Stimulated activated CD8-positive, alpha-beta memory T cell treated with anti-CD3 and anti-CD28 coated beads, Interleukin-4, amount 100 ng/mL, for 1 hour (primary cell): ENCODE measurements around the gene ABTB1.

Experiments
- DNase-seq, 2 donors: peaks; one replicate each; pipeline ENCODE4 v3.0.0-alpha.2; 2020; ENCODE audit warnings: low read depth in 2 of 2, low spot score in 1 of 2

ABTB1 gene

GRCh38 chr3:127686512-127686894, 13.8 kb downstream of the ABTB1 start:
- no peak for DNase-seq

GRCh38 chr3:127687228-127687737, 14.5 kb downstream of the ABTB1 start:
- DNase-seq = no peak

GRCh38 chr3:127688022-127688415, 15.3 kb downstream of the ABTB1 start:
- no peak for DNase-seq

DNA sequence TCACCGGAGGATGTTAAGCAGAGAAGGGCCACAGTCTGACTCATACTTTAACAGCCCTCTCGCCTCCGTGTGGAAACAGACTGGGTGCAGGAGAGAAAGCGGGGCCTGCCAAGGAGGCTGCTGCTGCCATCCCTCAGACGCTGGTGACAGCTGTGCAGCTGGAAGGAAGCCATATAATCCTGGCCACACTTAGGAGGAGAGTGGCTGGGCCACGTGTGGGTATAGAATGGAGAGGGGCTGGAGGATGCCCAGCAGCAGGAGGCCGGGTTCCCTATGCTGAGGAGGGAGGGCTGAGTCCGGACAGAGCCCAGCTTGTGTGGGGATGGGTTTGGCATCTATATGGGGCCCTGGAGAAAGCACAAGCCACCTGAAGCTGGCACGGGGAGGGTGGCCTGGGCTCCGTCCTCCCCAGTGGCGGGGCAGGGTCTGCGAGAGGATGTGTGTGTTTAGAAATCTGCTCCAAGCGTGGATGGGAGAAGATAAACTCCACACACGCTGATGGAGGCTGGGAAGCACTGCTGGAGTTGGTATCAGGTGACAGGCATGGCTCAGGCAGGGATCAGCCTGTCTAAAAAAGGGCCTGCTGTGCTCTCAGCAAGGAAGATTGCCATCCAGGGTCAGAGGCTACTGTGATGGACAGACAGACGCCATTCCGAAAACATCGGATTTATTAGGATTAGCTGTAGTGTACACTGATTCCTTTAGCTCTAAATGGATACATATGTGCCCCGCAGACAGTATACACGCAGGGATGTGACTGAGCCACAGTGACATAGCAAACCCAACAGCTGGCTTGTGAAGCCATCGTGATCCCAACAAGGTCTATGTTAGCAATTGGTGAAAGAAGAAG, 15.9 kb downstream of the ABTB1 start:
- DNase-seq = no peak

- DNase-seq = no peak
These were observed 16.6 kb downstream of the ABTB1 start for GRCh38 chr3:127689266-127689860.

- no peak for DNase-seq
These were observed 17.4 kb downstream of the ABTB1 start for GRCh38 chr3:127690106-127690505.

DNA sequence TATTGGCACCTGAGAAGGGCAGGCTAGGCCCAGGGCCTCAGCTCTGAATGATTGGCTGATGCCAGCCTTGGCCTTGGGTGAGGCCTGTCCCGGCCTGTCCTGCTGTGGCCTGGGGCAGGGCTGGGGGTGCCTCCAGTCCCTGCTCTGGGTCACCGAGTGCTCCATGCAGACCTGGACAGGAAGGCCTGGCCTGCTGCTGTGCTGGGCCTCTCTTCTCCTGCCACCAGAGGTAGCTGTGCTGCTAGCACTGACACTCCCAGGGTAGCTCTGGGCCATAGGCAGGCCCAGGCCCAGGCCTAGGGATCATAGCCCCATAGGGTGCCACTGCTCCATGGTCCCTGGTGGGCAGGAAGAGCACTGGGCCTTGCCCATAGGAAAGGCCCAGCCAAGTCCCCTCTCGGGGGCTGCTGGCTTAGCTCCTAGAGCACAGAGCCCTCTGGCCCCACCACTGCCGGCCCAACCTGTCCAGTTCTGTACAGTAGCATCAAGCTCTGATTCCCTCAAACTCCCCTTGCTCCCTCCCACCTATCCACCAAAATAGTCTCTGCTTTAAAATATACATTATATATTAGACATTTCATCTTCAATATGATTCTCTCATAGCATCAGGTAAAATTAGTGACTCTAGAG, 18.2 kb downstream of the ABTB1 start:
- DNase-seq = no peak

DNA sequence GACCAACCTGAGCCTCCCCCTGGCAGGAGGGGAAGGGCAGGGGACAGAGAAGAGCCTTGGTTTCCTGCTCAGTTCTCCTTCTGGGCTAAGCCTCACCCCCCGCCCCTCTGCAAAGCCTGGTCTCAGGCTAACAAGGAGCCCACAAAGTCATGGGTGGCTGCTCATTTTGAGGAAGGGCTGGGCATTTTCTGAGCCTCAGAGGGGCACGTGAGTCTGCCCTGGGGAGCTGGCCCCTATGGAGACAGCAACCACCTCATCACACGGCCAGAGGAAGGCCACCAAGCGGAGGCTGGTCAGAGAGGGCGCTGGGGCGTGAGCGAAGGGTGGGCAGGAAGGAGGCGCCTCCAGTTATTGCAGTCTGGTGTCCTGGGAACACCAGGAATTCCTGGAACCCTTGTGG, 18.7 kb downstream of the ABTB1 start:
- DNase-seq = no peak

DNA sequence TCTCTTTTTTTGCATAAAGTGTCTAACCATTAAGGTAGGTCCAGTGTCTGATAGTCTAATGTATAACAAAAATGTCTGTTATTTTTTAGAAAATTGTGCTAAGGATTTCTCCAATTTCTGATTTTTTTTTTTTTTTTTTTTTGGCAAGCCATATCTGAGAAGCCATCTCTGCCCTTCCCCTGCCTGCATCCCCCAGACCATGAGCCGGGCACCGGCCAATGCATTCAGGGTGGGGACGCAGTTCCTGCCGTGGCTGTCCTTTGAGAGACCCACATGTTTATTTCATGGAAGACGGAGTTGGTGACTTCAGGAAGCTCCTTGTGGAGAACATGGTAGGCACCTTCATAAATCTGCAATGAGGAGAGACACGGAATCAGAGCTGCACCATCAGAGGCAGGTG, 19.2 kb downstream of the ABTB1 start:
- no peak for DNase-seq

- DNase-seq = no peak
These were observed 20.0 kb downstream of the ABTB1 start for GRCh38 chr3:127692501-127693335.

GRCh38 chr3:127693336-127693843, 20.6 kb downstream of the ABTB1 start:
- DNase-seq = no peak

- DNase-seq = no peak
These were observed 21.9 kb downstream of the ABTB1 start for GRCh38 chr3:127694467-127695215.

DNA sequence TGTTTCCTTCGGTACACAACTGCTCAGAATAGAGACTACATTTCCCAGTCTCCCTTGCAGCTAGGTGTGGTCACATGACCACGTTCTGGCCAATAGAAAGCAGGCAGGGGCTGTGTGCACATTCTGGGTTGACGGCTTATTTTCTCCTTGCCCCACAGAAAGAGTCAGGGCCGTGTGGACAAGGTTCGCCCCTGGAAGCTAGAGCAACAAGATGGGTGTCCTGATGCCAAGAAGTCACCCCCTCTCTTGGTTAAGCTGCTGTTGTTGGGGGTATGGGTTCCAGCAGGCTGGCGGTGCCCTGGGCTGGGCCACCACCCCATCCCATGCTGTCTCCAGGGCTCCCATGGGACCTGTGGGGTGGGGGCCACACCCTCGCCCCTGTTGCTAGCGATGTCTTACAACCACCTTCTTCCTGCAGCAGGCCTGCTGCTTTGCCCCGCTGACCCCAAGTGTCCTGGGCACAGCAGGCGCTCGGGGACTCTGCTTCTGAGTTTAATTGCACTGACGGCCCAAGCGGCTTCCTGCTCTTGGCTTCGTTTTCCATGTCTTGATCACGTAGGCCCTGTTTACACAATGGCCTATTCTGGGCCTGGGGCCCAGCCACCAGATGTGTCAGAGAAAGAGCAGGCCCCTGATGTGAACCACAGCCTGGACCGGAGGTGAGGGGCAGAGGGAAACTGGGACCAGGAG, 24.9 kb downstream of the ABTB1 start:
- DNase-seq = no peak

GRCh38 chr3:127698286-127698685, 25.5 kb downstream of the ABTB1 start:
- no peak for DNase-seq

- no peak for DNase-seq
These were observed 26.1 kb downstream of the ABTB1 start for GRCh38 chr3:127698691-127699415.

- no peak for DNase-seq
These were observed 26.9 kb downstream of the ABTB1 start for GRCh38 chr3:127699416-127700300.

DNA sequence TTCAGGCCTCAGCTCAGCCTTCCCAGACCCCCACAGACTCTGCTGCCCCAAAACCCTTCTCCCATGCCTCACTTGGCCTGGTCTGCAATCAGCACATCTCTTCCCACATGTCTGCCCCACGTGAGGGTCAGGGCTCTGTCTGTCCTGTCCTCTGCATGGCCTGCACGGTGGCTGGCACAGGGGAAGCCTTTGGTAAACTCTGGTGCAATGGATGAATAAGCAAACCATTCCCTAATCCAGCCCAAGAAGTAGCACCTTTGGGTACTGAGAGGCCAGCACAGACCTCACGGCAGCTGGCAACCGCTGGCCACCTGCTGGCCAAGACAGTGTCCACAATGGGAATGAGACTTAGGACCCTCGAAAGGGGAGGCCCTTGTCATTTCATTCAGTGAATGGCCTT, 27.7 kb downstream of the ABTB1 start:
- no peak for DNase-seq

- DNase-seq = no peak
These were observed 28.6 kb downstream of the ABTB1 start for GRCh38 chr3:127701280-127701911.
